GM18861 (cell line): ENCODE results near the gene PDE11A.

Source experiments
- ATAC-seq: cut with Tn5 transposase; IDR thresholded peaks from one replicate; pipeline ENCODE4 v1.9.1; 2021; ENCODE audit not compliant: unreplicated experiment

The PDE11A gene

GRCh38 chr2:177708106-177708505, 364.5 kb downstream of the PDE11A start:
- no peak for ATAC-seq

GRCh38 chr2:177705511-177706173, 366.9 kb downstream of the PDE11A start:
- ATAC-seq: no peak

- ATAC-seq: no peak
Measured at GRCh38 chr2:177703159-177703558, 369.4 kb downstream of the PDE11A start.

GRCh38 chr2:177698281-177698680, 374.3 kb downstream of the PDE11A start:
- no peak for ATAC-seq

- ATAC-seq: no peak
Measured at GRCh38 chr2:177694348-177694747, 378.2 kb downstream of the PDE11A start.

- no peak for ATAC-seq
Measured at GRCh38 chr2:177693658-177694339, 378.8 kb downstream of the PDE11A start.

GRCh38 chr2:177692783-177693269, 379.8 kb downstream of the PDE11A start:
- no peak for ATAC-seq

GRCh38 chr2:177692042-177692782, 380.4 kb downstream of the PDE11A start:
- no peak for ATAC-seq

- ATAC-seq: no peak
Measured at GRCh38 chr2:177691177-177691576, 381.4 kb downstream of the PDE11A start.

- ATAC-seq: no peak
Measured at GRCh38 chr2:177689623-177690022, 383.0 kb downstream of the PDE11A start.

GRCh38 chr2:177688844-177689243, 383.7 kb downstream of the PDE11A start:
- no peak for ATAC-seq

- ATAC-seq: no peak
Measured at GRCh38 chr2:177683661-177684069, 388.9 kb downstream of the PDE11A start.

- no peak for ATAC-seq
Measured at GRCh38 chr2:177682836-177683660, 389.5 kb downstream of the PDE11A start.

- ATAC-seq: no peak
Measured at GRCh38 chr2:177682006-177682405, 390.6 kb downstream of the PDE11A start.

GRCh38 chr2:177680866-177681712, 391.5 kb downstream of the PDE11A start:
- ATAC-seq: no peak

- no peak for ATAC-seq
Measured at GRCh38 chr2:177679611-177680605, 392.7 kb downstream of the PDE11A start.

GRCh38 chr2:177678939-177679338, 393.6 kb downstream of the PDE11A start:
- ATAC-seq: no peak

- no peak for ATAC-seq
Measured at GRCh38 chr2:177676636-177677035, 395.9 kb downstream of the PDE11A start.

GRCh38 chr2:177675825-177676224, 396.8 kb downstream of the PDE11A start:
- no peak for ATAC-seq
